Fibroblast of villous mesenchyme (primary cell): ENCODE measurements around the gene CCDC152. TPM values are rescaled to one million over a fixed set of nuclear protein-coding genes. Genes with fewer than 3 reads are reported as not detected.

Experiments
- DNase-seq: peaks from one replicate; pipeline ENCODE4 v3.0.0-alpha.2; 2010; ENCODE audit warnings: low read depth
- H3K4me3 ChIP-seq: 2 replicates; pipeline ENCODE4 v1.5.1; 2011; ENCODE audit warnings: low read depth, mild to moderate bottlenecking, low read length
- total RNA-seq: library from RNA; depleted of rRNA; stranded (reverse); fragments of >200 nt; gene quantifications from 2 replicates; pipeline ENCODE4 v1.2.3, GENCODE V29; 2012
- TF ChIP-seq, protein P1 (sequence below): IDR thresholded peaks from 2 replicates; pipeline ENCODE4 v1.5.1; 2012; ENCODE audit warnings: low read depth, mild to moderate bottlenecking, low read length; ENCODE audit not compliant: insufficient read depth

The CCDC152 gene
- total RNA-seq, 1 donor = 0.86 TPM

DNA sequence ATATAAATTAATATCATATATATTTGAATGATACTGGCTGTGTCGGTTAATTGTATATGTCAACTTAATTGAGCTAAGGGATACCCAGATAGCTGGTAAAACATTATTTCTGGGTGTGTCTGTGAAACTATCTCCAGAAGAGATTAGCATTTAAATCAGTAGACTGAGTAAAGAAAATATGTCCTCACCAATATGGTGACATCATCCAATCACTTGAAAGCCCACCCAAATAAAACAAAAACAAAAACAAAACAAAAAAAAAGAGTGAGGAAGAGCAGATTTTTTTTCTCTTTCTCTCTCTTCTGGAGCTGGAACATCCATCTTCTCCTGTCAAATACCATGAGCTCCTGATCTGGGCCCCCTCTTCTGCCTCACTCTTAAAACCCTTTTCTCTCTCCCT, 15.7 kb upstream of the CCDC152 start:
- H3K4me3 ChIP-seq = no peak overlapping the region
- TF ChIP-seq, protein P1, sequence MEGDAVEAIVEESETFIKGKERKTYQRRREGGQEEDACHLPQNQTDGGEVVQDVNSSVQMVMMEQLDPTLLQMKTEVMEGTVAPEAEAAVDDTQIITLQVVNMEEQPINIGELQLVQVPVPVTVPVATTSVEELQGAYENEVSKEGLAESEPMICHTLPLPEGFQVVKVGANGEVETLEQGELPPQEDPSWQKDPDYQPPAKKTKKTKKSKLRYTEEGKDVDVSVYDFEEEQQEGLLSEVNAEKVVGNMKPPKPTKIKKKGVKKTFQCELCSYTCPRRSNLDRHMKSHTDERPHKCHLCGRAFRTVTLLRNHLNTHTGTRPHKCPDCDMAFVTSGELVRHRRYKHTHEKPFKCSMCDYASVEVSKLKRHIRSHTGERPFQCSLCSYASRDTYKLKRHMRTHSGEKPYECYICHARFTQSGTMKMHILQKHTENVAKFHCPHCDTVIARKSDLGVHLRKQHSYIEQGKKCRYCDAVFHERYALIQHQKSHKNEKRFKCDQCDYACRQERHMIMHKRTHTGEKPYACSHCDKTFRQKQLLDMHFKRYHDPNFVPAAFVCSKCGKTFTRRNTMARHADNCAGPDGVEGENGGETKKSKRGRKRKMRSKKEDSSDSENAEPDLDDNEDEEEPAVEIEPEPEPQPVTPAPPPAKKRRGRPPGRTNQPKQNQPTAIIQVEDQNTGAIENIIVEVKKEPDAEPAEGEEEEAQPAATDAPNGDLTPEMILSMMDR = no peak
- DNase-seq = no peak

DNA sequence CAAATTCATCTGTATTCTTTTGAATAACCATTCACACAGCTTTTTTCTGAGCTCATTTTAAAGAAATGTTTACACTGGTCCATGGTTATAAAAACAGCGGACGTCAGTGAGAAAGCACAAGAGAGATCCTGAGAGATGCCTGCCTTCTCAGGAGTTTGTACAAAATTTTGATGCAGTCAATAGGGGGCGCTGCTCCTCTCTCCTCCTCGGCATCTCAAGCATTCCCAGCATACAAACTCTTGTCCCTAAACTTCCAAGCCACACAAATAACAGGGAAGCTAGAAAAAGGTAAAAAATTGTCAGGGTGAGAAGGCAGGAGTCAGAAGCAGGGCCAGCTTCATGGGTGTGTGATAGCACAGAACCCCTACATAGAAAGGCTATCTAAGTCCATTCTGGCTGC, 11.2 kb upstream of the CCDC152 start:
- no peak overlapping the region for H3K4me3 ChIP-seq
- TF ChIP-seq, protein P1 = peak; percentile 52
- peak; percentile 3 for DNase-seq

DNA sequence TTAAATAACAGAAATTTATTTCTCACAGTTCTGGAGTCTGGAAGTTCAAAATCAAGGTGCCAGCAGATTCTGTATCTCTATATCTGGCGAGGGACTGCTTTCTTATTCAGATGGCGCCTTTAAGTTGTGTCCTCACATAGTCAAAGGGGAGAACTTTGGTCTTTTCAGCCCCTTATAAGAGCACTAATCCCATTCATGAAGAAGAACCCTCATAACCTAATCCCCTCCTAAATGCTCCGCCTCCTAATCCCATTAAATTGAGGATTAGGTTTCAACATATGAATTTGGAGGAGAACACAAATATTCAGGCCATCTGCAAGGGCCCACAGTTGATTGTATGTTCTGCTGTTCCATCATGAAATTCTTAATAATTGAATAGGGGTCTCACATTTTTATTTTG, 10.8 kb upstream of the CCDC152 start:
- no peak overlapping the region for H3K4me3 ChIP-seq
- DNase-seq = no peak
- TF ChIP-seq, protein P1 = no peak

DNA sequence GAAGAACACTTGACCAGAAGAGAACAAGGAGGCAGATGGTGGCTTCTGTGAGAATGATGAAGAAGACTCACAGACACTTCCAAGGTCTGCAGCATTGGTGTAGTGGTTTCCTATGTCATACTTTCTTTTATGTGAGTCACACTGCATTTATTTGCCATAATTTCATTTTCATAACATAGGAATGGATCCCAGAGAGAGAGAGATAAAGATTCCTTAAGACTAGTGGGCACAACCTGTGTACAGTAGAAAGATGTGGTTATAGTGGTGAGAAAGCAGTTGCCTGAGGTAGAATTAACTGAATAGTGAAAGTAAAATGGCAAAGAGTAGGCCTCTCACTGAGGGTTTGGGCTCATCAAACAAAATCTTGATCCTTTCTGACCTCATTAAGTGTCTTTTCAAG, 7.6 kb upstream of the CCDC152 start:
- TF ChIP-seq, protein P1 = no peak
- no peak for DNase-seq
- no peak overlapping the region for H3K4me3 ChIP-seq

DNA sequence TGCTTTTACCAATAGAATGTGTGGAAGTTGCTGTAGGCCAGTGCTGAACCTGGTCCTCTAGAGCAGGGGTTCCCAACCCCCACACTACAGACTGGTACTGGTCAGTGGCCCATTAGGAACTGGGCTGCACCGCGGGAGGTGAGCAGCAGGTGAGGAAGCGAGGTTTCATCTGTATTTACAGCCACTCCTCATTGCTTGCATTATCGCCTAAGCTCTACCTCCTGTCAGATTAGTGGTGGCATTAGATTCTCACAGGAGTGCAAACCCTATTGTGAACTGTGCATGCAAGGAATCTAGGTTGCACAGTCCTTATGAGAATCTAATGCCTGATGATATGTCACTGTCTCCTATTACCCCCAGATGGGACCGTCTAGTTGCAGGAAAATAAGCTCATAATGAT, 6.1 kb upstream of the CCDC152 start:
- TF ChIP-seq, protein P1 = no peak
- H3K4me3 ChIP-seq = no peak overlapping the region
- no peak for DNase-seq

DNA sequence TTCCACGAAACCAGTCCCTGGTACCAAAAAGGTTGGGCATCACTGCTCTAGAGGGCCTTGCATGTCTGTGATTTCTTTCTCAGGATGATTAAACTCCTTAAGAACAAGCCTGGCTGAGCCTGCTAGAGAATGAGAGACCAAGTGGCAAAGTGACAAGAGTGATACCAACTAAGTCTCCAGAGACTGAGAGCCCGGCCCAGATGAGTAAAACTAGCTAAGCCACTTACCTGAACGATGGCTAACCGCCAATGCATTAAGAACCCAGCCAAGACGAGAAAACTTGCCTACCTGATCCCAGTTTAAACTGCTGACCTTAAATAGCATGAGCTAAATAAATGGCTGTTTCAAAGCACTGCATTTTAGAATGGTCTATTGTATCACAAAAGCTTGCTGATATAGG, 5.6 kb upstream of the CCDC152 start:
- no peak overlapping the region for H3K4me3 ChIP-seq
- no peak for DNase-seq

DNA sequence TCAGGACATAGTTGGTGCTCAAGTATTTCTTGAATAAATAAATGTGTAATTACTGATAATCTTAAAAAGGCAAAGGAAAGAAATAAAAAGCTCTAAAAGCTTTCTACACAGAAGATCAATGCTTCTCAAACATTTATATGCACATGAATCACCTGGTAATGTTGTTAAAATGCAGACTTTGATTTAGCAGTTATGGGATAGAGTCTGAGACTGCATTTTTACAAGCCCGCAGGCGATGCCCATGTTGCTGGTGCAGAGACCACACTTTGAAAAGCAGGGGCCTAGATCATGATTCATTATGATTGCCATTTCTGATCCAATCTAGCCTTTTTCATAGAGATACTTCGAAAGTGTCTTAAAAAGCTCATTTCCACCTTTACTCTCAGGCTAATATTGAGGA, 3.5 kb upstream of the CCDC152 start:
- no peak overlapping the region for H3K4me3 ChIP-seq
- DNase-seq = no peak
- TF ChIP-seq, protein P1 = no peak

More for the DNA sequence above, 5.6 kb upstream of the CCDC152 start:
- TF ChIP-seq, protein P1 = no peak
